ENCODE measurements around the gene ZPBP.

The ZPBP gene

GRCh38 chr7:49974035-49974434 lies 119.0 kb downstream of the ZPBP start:
- ATAC-seq = no peak
- TF ChIP-seq SNAI2 (CRISPR knock-in tag; IDR thresholded peaks at IDR 0.05) (no peak), GLIS3 (CRISPR knock-in tag; IDR thresholded peaks at IDR 0.05) (no peak), ZFP3 (CRISPR knock-in tag; IDR thresholded peaks at IDR 0.05) (no peak), OSR1 (CRISPR knock-in tag; IDR thresholded peaks at IDR 0.05) (no peak), ESRRG (CRISPR knock-in tag; IDR thresholded peaks at IDR 0.05) (no peak), PPARA (CRISPR knock-in tag; IDR thresholded peaks at IDR 0.05; ENCODE audit: borderline replicate concordance) (no peak), ZFP30 (CRISPR knock-in tag; IDR thresholded peaks at IDR 0.05) (no peak), CSDC2 (CRISPR knock-in tag; IDR thresholded peaks at IDR 0.05) (no peak), BACH2 (CRISPR knock-in tag; IDR thresholded peaks at IDR 0.05; ENCODE audit: borderline replicate concordance) (no peak), RARB (CRISPR knock-in tag; IDR thresholded peaks at IDR 0.05) (no peak), TOX (CRISPR knock-in tag; IDR thresholded peaks at IDR 0.05; ENCODE audit: borderline replicate concordance) (no peak), ZNF565 (CRISPR knock-in tag; conservative IDR thresholded peaks at IDR 0.05; ENCODE audit: low read depth) (no peak), CSRNP3 (CRISPR knock-in tag; IDR thresholded peaks at IDR 0.05) (no peak), ZC3H10 (CRISPR knock-in tag; IDR thresholded peaks at IDR 0.05) (no peak), ZNF8 (CRISPR knock-in tag; IDR thresholded peaks at IDR 0.05) (no peak), ZNF70 (CRISPR knock-in tag; IDR thresholded peaks at IDR 0.05) (no peak), ARNTL (CRISPR knock-in tag; IDR thresholded peaks at IDR 0.05; ENCODE audit: borderline replicate concordance, low read depth) (no peak), TCF4 (CRISPR knock-in tag; IDR thresholded peaks at IDR 0.05; ENCODE audit: borderline replicate concordance) (no peak)
- TF ChIP-seq, protein P1, sequence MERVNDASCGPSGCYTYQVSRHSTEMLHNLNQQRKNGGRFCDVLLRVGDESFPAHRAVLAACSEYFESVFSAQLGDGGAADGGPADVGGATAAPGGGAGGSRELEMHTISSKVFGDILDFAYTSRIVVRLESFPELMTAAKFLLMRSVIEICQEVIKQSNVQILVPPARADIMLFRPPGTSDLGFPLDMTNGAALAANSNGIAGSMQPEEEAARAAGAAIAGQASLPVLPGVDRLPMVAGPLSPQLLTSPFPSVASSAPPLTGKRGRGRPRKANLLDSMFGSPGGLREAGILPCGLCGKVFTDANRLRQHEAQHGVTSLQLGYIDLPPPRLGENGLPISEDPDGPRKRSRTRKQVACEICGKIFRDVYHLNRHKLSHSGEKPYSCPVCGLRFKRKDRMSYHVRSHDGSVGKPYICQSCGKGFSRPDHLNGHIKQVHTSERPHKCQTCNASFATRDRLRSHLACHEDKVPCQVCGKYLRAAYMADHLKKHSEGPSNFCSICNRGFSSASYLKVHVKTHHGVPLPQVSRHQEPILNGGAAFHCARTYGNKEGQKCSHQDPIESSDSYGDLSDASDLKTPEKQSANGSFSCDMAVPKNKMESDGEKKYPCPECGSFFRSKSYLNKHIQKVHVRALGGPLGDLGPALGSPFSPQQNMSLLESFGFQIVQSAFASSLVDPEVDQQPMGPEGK (CRISPR knock-in tag; IDR thresholded peaks at IDR 0.05; ENCODE audit: borderline replicate concordance) = no peak
- TF ChIP-seq, protein P2, sequence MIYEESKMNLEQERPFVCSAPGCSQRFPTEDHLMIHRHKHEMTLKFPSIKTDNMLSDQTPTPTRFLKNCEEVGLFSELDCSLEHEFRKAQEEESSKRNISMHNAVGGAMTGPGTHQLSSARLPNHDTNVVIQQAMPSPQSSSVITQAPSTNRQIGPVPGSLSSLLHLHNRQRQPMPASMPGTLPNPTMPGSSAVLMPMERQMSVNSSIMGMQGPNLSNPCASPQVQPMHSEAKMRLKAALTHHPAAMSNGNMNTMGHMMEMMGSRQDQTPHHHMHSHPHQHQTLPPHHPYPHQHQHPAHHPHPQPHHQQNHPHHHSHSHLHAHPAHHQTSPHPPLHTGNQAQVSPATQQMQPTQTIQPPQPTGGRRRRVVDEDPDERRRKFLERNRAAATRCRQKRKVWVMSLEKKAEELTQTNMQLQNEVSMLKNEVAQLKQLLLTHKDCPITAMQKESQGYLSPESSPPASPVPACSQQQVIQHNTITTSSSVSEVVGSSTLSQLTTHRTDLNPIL (CRISPR knock-in tag; IDR thresholded peaks at IDR 0.05; ENCODE audit: low read depth) = no peak

DNA sequence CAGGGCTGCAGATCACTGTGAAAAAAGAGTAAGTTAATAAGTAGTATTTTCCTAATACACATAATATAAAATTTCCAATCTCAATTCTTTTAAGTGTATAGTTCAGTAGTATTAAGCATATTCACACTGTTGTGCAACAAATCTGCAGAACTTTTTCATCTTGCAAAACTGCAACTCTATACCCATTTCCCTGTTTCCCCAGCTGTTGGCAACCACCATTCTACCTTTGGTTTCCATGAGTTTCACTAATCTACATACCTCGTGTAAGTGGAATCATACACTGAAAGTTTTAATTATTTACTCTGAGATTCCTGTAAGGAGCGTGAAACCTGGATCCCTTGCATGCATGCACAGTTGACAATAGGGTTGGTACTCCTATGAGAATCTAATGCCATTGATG lies 155.4 kb downstream of the ZPBP start:
- TF ChIP-seq ZNF70 (CRISPR knock-in tag; IDR thresholded peaks at IDR 0.05) (no peak), ESRRG (CRISPR knock-in tag; IDR thresholded peaks at IDR 0.05) (no peak)
- ATAC-seq = no peak

GRCh38 chr7:49931627-49932026 lies 161.4 kb downstream of the ZPBP start:
- ATAC-seq = no peak
- no peak for TF ChIP-seq BACH2 (CRISPR knock-in tag; IDR thresholded peaks at IDR 0.05; ENCODE audit: borderline replicate concordance)
- TF ChIP-seq ZNF70 (CRISPR knock-in tag; IDR thresholded peaks at IDR 0.05) = no peak
- TF ChIP-seq ZNF565 (CRISPR knock-in tag; conservative IDR thresholded peaks at IDR 0.05; ENCODE audit: low read depth) = no peak
- TF ChIP-seq, protein P3, sequence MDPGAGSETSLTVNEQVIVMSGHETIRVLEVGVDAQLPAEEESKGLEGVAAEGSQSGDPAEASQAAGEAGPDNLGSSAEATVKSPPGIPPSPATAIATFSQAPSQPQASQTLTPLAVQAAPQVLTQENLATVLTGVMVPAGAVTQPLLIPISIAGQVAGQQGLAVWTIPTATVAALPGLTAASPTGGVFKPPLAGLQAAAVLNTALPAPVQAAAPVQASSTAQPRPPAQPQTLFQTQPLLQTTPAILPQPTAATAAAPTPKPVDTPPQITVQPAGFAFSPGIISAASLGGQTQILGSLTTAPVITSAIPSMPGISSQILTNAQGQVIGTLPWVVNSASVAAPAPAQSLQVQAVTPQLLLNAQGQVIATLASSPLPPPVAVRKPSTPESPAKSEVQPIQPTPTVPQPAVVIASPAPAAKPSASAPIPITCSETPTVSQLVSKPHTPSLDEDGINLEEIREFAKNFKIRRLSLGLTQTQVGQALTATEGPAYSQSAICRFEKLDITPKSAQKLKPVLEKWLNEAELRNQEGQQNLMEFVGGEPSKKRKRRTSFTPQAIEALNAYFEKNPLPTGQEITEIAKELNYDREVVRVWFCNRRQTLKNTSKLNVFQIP (CRISPR knock-in tag; IDR thresholded peaks at IDR 0.05; ENCODE audit: borderline replicate concordance, low read depth) = no peak
- TF ChIP-seq ZFP30 (CRISPR knock-in tag; IDR thresholded peaks at IDR 0.05) = no peak
- TF ChIP-seq, protein P2 (CRISPR knock-in tag; IDR thresholded peaks at IDR 0.05; ENCODE audit: low read depth) = no peak
- TF ChIP-seq SNAI2 (CRISPR knock-in tag; IDR thresholded peaks at IDR 0.05) = no peak
- TF ChIP-seq ZNF8 (CRISPR knock-in tag; IDR thresholded peaks at IDR 0.05) = no peak
- TF ChIP-seq GLIS3 (CRISPR knock-in tag; IDR thresholded peaks at IDR 0.05) = no peak

GRCh38 chr7:49928787-49929186 lies 164.3 kb downstream of the ZPBP start:
- TF ChIP-seq, protein P2 (CRISPR knock-in tag; IDR thresholded peaks at IDR 0.05; ENCODE audit: low read depth) = no peak
- no peak for TF ChIP-seq ISL1 (CRISPR knock-in tag; IDR thresholded peaks at IDR 0.05)
- TF ChIP-seq ESRRG (CRISPR knock-in tag; IDR thresholded peaks at IDR 0.05) = no peak
- TF ChIP-seq TCF4 (CRISPR knock-in tag; IDR thresholded peaks at IDR 0.05; ENCODE audit: borderline replicate concordance) = no peak
- no peak for TF ChIP-seq ZNF70 (CRISPR knock-in tag; IDR thresholded peaks at IDR 0.05)
- TF ChIP-seq ZNF8 (CRISPR knock-in tag; IDR thresholded peaks at IDR 0.05) = no peak
- ATAC-seq = no peak
